WI38 (cell line): ENCODE results near the gene WAC.

Source experiments
- H3K4me3 ChIP-seq: 2 replicates; pipeline ENCODE4 v1.5.1; 2011; ENCODE audit warnings: low read depth, mild to moderate bottlenecking, control low read depth, low read length
- TF ChIP-seq, protein P1 (sequence below): IDR thresholded peaks from 2 replicates; pipeline ENCODE4 v1.5.1; 2012; ENCODE audit warnings: low read depth, mild to moderate bottlenecking, control low read depth, low read length

WAC gene

DNA sequence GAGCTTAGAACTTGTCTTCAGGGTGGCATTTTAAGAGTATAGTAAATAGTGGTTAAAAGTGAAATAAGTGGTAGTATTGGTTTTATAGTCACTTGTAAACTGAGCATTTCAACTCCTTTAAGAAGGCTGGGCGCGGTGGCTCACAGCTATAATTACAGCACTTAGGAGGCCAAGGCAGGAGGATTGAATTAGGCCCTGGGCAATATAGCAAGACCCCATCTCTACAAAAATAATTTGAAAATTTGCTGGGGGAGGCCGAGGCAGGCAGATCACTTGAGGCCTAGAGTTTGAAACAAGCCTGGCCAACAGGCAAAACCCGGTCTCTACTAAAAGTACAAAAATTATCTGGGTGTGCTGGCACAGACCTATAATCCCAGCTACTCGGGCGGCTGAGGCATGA, 80.0 kb downstream of the WAC start:
- H3K4me3 ChIP-seq, result no peak overlapping the region
- TF ChIP-seq, protein P1, sequence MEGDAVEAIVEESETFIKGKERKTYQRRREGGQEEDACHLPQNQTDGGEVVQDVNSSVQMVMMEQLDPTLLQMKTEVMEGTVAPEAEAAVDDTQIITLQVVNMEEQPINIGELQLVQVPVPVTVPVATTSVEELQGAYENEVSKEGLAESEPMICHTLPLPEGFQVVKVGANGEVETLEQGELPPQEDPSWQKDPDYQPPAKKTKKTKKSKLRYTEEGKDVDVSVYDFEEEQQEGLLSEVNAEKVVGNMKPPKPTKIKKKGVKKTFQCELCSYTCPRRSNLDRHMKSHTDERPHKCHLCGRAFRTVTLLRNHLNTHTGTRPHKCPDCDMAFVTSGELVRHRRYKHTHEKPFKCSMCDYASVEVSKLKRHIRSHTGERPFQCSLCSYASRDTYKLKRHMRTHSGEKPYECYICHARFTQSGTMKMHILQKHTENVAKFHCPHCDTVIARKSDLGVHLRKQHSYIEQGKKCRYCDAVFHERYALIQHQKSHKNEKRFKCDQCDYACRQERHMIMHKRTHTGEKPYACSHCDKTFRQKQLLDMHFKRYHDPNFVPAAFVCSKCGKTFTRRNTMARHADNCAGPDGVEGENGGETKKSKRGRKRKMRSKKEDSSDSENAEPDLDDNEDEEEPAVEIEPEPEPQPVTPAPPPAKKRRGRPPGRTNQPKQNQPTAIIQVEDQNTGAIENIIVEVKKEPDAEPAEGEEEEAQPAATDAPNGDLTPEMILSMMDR, result no peak

DNA sequence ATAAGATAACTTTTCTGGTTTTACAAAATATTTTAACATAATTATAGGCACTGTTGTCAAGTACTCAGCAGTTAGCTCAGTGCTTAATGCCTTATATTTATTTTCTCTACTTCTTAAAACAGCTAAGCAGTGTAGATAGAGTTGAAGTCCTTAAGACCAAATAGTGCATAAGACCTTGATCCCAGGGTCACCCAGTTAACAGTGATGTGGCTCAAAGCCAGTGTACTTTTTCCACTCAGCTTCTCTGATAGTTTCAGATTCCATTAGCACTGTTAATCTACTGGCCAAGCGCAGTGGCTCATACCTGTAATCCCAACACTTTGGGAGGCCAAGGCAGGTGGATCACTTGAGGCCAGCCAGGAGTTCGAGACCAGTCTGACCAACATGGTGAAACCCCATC, 83.6 kb downstream of the WAC start:
- TF ChIP-seq, protein P1, result no peak
- H3K4me3 ChIP-seq, result no peak overlapping the region

DNA sequence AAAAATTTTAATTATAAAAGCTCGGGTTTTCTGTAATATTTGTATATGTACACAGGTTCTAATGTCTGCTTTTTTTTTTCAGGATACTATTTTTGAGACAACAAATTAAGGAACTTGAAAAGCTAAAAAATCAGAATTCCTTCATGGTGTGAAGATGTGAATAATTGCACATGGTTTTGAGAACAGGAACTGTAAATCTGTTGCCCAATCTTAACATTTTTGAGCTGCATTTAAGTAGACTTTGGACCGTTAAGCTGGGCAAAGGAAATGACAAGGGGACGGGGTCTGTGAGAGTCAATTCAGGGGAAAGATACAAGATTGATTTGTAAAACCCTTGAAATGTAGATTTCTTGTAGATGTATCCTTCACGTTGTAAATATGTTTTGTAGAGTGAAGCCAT, 86.5 kb downstream of the WAC start:
- TF ChIP-seq, protein P1, result no peak

DNA sequence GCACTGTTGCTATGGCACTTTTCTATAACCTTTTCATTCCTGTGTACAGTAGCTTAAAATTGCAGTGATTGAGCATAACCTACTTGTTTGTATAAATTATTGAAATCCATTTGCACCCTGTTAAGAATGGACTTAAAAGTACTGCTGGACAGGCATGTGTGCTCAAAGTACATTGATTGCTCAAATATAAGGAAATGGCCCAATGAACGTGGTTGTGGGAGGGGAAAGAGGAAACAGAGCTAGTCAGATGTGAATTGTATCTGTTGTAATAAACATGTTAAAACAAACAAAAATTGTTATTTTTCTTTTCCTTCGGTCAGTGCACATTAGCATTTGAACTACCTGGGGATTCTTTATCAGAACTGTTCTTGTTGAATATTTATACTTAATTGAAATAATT, 87.3 kb downstream of the WAC start:
- TF ChIP-seq, protein P1, result no peak
- H3K4me3 ChIP-seq, result no peak overlapping the region

More for the DNA sequence above, 86.5 kb downstream of the WAC start:
- no peak overlapping the region for H3K4me3 ChIP-seq

DNA sequence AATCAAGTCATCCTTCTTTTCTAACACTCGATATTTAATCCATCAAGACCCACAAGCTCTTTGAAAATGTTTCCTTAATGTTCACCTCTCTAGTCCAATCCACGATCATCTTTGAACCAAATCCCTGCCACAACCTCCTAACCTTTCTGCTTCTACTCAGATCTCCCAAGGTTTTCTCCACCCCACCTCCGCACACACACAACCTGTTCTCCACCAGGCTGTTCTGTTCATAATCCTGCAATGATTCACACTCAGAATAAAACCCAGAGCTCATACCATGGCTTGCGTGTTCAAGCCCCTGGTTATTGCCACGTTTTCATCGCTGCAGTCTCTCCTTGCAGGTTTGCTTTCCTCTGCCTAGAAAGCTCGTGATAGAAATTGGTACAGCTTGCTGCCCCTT, 90.6 kb downstream of the WAC start:
- TF ChIP-seq, protein P1, result no peak
- H3K4me3 ChIP-seq, result no peak overlapping the region

DNA sequence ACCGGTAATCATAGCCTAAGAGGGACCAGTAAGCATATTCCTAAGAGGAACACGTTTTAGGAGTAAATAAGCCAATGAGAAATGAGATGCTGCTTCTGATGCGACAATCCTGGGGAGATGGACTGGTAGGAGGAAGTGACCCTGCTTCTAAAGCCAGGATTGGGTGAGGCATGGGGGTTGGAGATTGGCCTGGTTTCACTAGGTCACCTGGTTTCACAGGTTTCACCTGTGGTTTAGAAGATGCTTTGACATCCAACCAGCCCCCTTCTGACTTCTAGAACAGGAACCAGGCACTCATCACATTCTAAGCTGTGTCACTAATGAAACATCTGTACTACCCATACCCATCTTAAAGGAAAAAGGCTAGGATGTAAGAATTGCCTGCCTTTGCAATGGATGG, 91.4 kb downstream of the WAC start:
- TF ChIP-seq, protein P1, result no peak
- H3K4me3 ChIP-seq, result no peak overlapping the region

DNA sequence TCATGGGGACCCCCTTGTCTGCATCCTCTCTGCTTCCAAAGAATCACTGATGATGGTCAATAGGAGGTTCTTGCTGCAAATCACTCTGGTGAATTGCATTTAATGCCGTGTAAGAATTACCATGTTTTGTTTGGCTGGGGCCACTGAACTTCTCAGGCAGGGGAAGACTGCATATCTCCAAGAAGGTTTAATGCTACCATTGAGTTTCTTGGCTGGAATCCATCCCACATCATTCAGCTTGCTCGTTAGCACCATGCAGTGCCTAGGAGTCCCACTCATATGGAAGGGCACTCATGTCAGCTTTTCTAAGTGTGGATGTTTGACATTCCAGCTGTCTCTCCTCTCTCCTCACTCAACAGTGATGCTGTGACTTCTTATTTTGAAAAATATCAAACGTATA, 94.2 kb downstream of the WAC start:
- H3K4me3 ChIP-seq, result no peak overlapping the region
- TF ChIP-seq, protein P1, result no peak
